ENCODE results near the gene ITLN1. TPM values are rescaled to one million over a fixed set of nuclear protein-coding genes. Genes with fewer than 3 reads are reported as not detected.
"Not testable (repeated sequence)": the region's sequence is repeated elsewhere in the genome, so short reads cannot be mapped to it uniquely, and the experiment has no call there.

Gene ITLN1
- total and polyA plus RNA-seq, 2 experiments from 2014 or later: 9.0 to 34.9 TPM

GRCh38 chr1:160904783-160905616, 20.0 kb upstream of the ITLN1 start:
- no peaks in the 10 kb centered on the region for H3K36me3 ChIP-seq (replicated peaks; ENCODE audit: insufficient read depth, low read depth)
- H3K4me1 ChIP-seq (ENCODE audit: insufficient read depth): peaks cover 10% of the 10 kb centered on the region
- TF ChIP-seq EZH2 (IDR thresholded peaks at IDR 0.05; ENCODE audit: borderline replicate concordance) (no peak), EZH2phosphoT487 (IDR thresholded peaks at IDR 0.05; ENCODE audit: low read depth, severe bottlenecking, unreplicated experiment) (no peak), CTCF (IDR thresholded peaks at IDR 0.05; ENCODE audit: poor library complexity) (no peak)
- H3K9me2 ChIP-seq (replicated peaks; ENCODE audit: insufficient read depth): no peaks in the 10 kb centered on the region
- no peak overlapping the region for H2AFZ ChIP-seq
- no peak overlapping the region for H3K4me3 ChIP-seq
- no peaks in the 10 kb centered on the region for H4K20me1 ChIP-seq (ENCODE audit: insufficient read depth, poor library complexity, severe bottlenecking)
- WGBS (ENCODE audit: low lambda C conversion rate, missing lambda C conversion rate): 63% methylated on average over 8 of the region's 8 CpGs
- no peaks in the 10 kb centered on the region for H3K79me2 ChIP-seq
- no peaks in the 10 kb centered on the region for H3K9me3 ChIP-seq (ENCODE audit: low read depth)
- peak overlapping the region; percentile 32 for H3K27ac ChIP-seq
- H3K27me3 ChIP-seq: no peaks in the 10 kb centered on the region
- DNase-seq (ENCODE audit: low spot score): no peak
- H3K4me2 ChIP-seq: peak overlapping the region; percentile 32

GRCh38 chr1:160902251-160902650, 17.3 kb upstream of the ITLN1 start:
- not testable (repeated sequence) for H3K9me3 ChIP-seq (ENCODE audit: low read depth); H3K27ac ChIP-seq; H3K36me3 ChIP-seq (replicated peaks; ENCODE audit: insufficient read depth, low read depth); H3K79me2 ChIP-seq; H3K27me3 ChIP-seq; H3K4me1 ChIP-seq (ENCODE audit: insufficient read depth); H3K4me3 ChIP-seq; H4K20me1 ChIP-seq (ENCODE audit: insufficient read depth, poor library complexity, severe bottlenecking); H3K4me2 ChIP-seq; DNase-seq (ENCODE audit: low spot score); H3K9me2 ChIP-seq (replicated peaks; ENCODE audit: insufficient read depth); H2AFZ ChIP-seq
- WGBS (ENCODE audit: low lambda C conversion rate, missing lambda C conversion rate): 94% methylated on average over 1 of the region's 1 CpG

GRCh38 chr1:160901768-160902167, 16.8 kb upstream of the ITLN1 start:
- Histone ChIP-seq H3K36me3 (replicated peaks; ENCODE audit: insufficient read depth, low read depth) (no peaks in the 10 kb centered on the region), H4K20me1 (ENCODE audit: insufficient read depth, poor library complexity, severe bottlenecking) (no peaks in the 10 kb centered on the region), H3K9me3 (ENCODE audit: low read depth) (no peaks in the 10 kb centered on the region), H3K9me2 (replicated peaks; ENCODE audit: insufficient read depth) (no peaks in the 10 kb centered on the region), H3K4me2 (no peak overlapping the region), H3K27me3 (no peaks in the 10 kb centered on the region), H3K79me2 (no peaks in the 10 kb centered on the region), H3K27ac (no peak overlapping the region), H2AFZ (no peak overlapping the region), H3K4me1 (ENCODE audit: insufficient read depth) (peaks cover 10% of the 10 kb centered on the region), H3K4me3 (no peak overlapping the region)
- no peak for TF ChIP-seq EZH2 (IDR thresholded peaks at IDR 0.05; ENCODE audit: borderline replicate concordance)
- TF ChIP-seq EZH2phosphoT487 (IDR thresholded peaks at IDR 0.05; ENCODE audit: low read depth, severe bottlenecking, unreplicated experiment): no peak
- TF ChIP-seq CTCF (IDR thresholded peaks at IDR 0.05; ENCODE audit: poor library complexity): no peak
- WGBS (ENCODE audit: low lambda C conversion rate, missing lambda C conversion rate): 96% methylated on average over 2 of the region's 2 CpGs
- DNase-seq (ENCODE audit: low spot score): no peak

GRCh38 chr1:160900683-160901082, 15.7 kb upstream of the ITLN1 start:
- not testable (repeated sequence) for H4K20me1 ChIP-seq (ENCODE audit: insufficient read depth, poor library complexity, severe bottlenecking); DNase-seq (ENCODE audit: low spot score); H3K4me2 ChIP-seq; H3K9me2 ChIP-seq (replicated peaks; ENCODE audit: insufficient read depth); H3K27me3 ChIP-seq; H3K4me1 ChIP-seq (ENCODE audit: insufficient read depth); H2AFZ ChIP-seq; H3K9me3 ChIP-seq (ENCODE audit: low read depth); H3K36me3 ChIP-seq (replicated peaks; ENCODE audit: insufficient read depth, low read depth); H3K79me2 ChIP-seq; H3K27ac ChIP-seq; H3K4me3 ChIP-seq
- 69% methylated on average over 3 of the region's 3 CpGs for WGBS (ENCODE audit: low lambda C conversion rate, missing lambda C conversion rate)

GRCh38 chr1:160894368-160895135, 9.6 kb upstream of the ITLN1 start:
- not testable (repeated sequence) for DNase-seq (ENCODE audit: low spot score); H3K9me3 ChIP-seq (ENCODE audit: low read depth); H3K27me3 ChIP-seq; H3K9me2 ChIP-seq (replicated peaks; ENCODE audit: insufficient read depth); H3K4me1 ChIP-seq (ENCODE audit: insufficient read depth); H4K20me1 ChIP-seq (ENCODE audit: insufficient read depth, poor library complexity, severe bottlenecking); H3K79me2 ChIP-seq; H3K36me3 ChIP-seq (replicated peaks; ENCODE audit: insufficient read depth, low read depth); H3K27ac ChIP-seq; H3K4me3 ChIP-seq; H3K4me2 ChIP-seq; H2AFZ ChIP-seq
- WGBS (ENCODE audit: low lambda C conversion rate, missing lambda C conversion rate): 96% methylated on average over 18 of the region's 18 CpGs

All from hepatocyte (in vitro differentiated cells).